Measurements from ENCODE around the gene ASRGL1.
"Not testable (repeated sequence)": the region's sequence is repeated elsewhere in the genome, so short reads cannot be mapped to it uniquely, and the experiment has no call there.

Gene ASRGL1

GRCh38 chr11:62309991-62310390 lies 27.3 kb upstream of the ASRGL1 start:
- no peak for TF ChIP-seq CTCF (IDR thresholded peaks at IDR 0.05; ENCODE audit: low read depth, low read length)
- Histone ChIP-seq H3K36me3 (no peaks in the 10 kb centered on the region), H3K4me3 (ENCODE audit: low read depth, low read length) (no peak overlapping the region), H3K27me3 (ENCODE audit: insufficient read depth, low read depth, severe bottlenecking) (no peaks in the 10 kb centered on the region), H3K9me3 (ENCODE audit: severe bottlenecking) (no peaks in the 10 kb centered on the region), H3K27ac (no peak overlapping the region)
- DNase-seq = no peak

GRCh38 chr11:62315431-62315830 lies 21.8 kb upstream of the ASRGL1 start:
- no peak for DNase-seq
- no peak overlapping the region for H3K27ac ChIP-seq
- H3K27me3 ChIP-seq (ENCODE audit: insufficient read depth, low read depth, severe bottlenecking) = no peaks in the 10 kb centered on the region
- no peaks in the 10 kb centered on the region for H3K9me3 ChIP-seq (ENCODE audit: severe bottlenecking)
- TF ChIP-seq CTCF (IDR thresholded peaks at IDR 0.05; ENCODE audit: low read depth, low read length) = no peak
- H3K4me3 ChIP-seq (ENCODE audit: low read depth, low read length) = no peak overlapping the region
- H3K36me3 ChIP-seq = no peaks in the 10 kb centered on the region

- H3K27ac ChIP-seq = no peak overlapping the region
- H3K9me3 ChIP-seq (ENCODE audit: severe bottlenecking) = no peaks in the 10 kb centered on the region
- H3K27me3 ChIP-seq (ENCODE audit: insufficient read depth, low read depth, severe bottlenecking) = no peaks in the 10 kb centered on the region
- no peak for TF ChIP-seq CTCF (IDR thresholded peaks at IDR 0.05; ENCODE audit: low read depth, low read length)
- no peak overlapping the region for H3K4me3 ChIP-seq (ENCODE audit: low read depth, low read length)
- no peaks in the 10 kb centered on the region for H3K36me3 ChIP-seq
- no peak for DNase-seq
Observed at GRCh38 chr11:62322524-62322923, 14.7 kb upstream of the ASRGL1 start.

- peak; percentile 69 for DNase-seq
- H3K27ac ChIP-seq = no peak overlapping the region
- H3K9me3 ChIP-seq (ENCODE audit: severe bottlenecking) = no peaks in the 10 kb centered on the region
- TF ChIP-seq CTCF (IDR thresholded peaks at IDR 0.05; ENCODE audit: low read depth, low read length) = peak; percentile 95
- H3K36me3 ChIP-seq = no peaks in the 10 kb centered on the region
- no peaks in the 10 kb centered on the region for H3K27me3 ChIP-seq (ENCODE audit: insufficient read depth, low read depth, severe bottlenecking)
- H3K4me3 ChIP-seq (ENCODE audit: low read depth, low read length) = no peak overlapping the region
Observed at GRCh38 chr11:62324731-62325556, 12.3 kb upstream of the ASRGL1 start.

- H3K27ac ChIP-seq; H3K36me3 ChIP-seq; H3K9me3 ChIP-seq (ENCODE audit: severe bottlenecking); H3K27me3 ChIP-seq (ENCODE audit: insufficient read depth, low read depth, severe bottlenecking); H3K4me3 ChIP-seq (ENCODE audit: low read depth, low read length); DNase-seq: not testable (repeated sequence)
Observed at GRCh38 chr11:62325781-62326180, 11.5 kb upstream of the ASRGL1 start.

GRCh38 chr11:62326719-62327118 lies 10.5 kb upstream of the ASRGL1 start:
- not testable (repeated sequence) for H3K4me3 ChIP-seq (ENCODE audit: low read depth, low read length); H3K36me3 ChIP-seq; H3K27me3 ChIP-seq (ENCODE audit: insufficient read depth, low read depth, severe bottlenecking); H3K9me3 ChIP-seq (ENCODE audit: severe bottlenecking)
- H3K27ac ChIP-seq = peak overlapping the region; percentile 4
- DNase-seq = peak; percentile 60

GRCh38 chr11:62327541-62327940 lies 9.7 kb upstream of the ASRGL1 start:
- not testable (repeated sequence) for H3K36me3 ChIP-seq; H3K27me3 ChIP-seq (ENCODE audit: insufficient read depth, low read depth, severe bottlenecking); H3K4me3 ChIP-seq (ENCODE audit: low read depth, low read length); H3K9me3 ChIP-seq (ENCODE audit: severe bottlenecking); DNase-seq
- H3K27ac ChIP-seq = peak overlapping the region; percentile 31

GRCh38 chr11:62331264-62331663 lies 6.0 kb upstream of the ASRGL1 start:
- not testable (repeated sequence) for DNase-seq; H3K27me3 ChIP-seq (ENCODE audit: insufficient read depth, low read depth, severe bottlenecking); H3K4me3 ChIP-seq (ENCODE audit: low read depth, low read length); H3K27ac ChIP-seq; H3K9me3 ChIP-seq (ENCODE audit: severe bottlenecking); H3K36me3 ChIP-seq

Measured in WERI-Rb-1 (cell line).